ENCODE results near the gene AP2A1.

Gene AP2A1

GRCh38 chr19:49829721-49830120 is 62.9 kb downstream of the AP2A1 start:
- Histone ChIP-seq H3K4me1 (ENCODE audit: low read length) (no peaks in the 10 kb centered on the region), H3K4me2 (ENCODE audit: low read length) (no peak overlapping the region), H3K36me3 (replicated peaks; ENCODE audit: low read depth, low read length) (peaks cover 40% of the 10 kb centered on the region), H3K4me3 (ENCODE audit: low read length) (no peak overlapping the region), H3K79me2 (ENCODE audit: low read length) (peaks cover 20% of the 10 kb centered on the region; the same call in 1 of the 2 replicates), H2AFZ (ENCODE audit: low read depth, low read length) (no peak overlapping the region), H3K27ac (ENCODE audit: low read length) (no peak overlapping the region), H3K27me3 (ENCODE audit: low read depth, low read length) (no peaks in the 10 kb centered on the region), H3K9me3 (ENCODE audit: insufficient read depth, low read length) (no peaks in the 10 kb centered on the region), H4K20me1 (ENCODE audit: insufficient read depth, low read length) (peaks cover 29% of the 10 kb centered on the region), H3K9ac (ENCODE audit: low read length) (no peak overlapping the region)
- TF ChIP-seq CTCF (IDR thresholded peaks at IDR 0.05; ENCODE audit: low read depth, low read length) (no peak), EZH2phosphoT487 (IDR thresholded peaks at IDR 0.05; ENCODE audit: low read depth) (no peak)

- Histone ChIP-seq H3K27me3 (ENCODE audit: low read depth, low read length) (no peaks in the 10 kb centered on the region), H3K36me3 (replicated peaks; ENCODE audit: low read depth, low read length) (peaks cover 44% of the 10 kb centered on the region), H3K79me2 (ENCODE audit: low read length) (peaks cover 11% of the 10 kb centered on the region; the same call in 1 of the 2 replicates), H3K9me3 (ENCODE audit: insufficient read depth, low read length) (no peaks in the 10 kb centered on the region), H3K27ac (ENCODE audit: low read length) (no peak overlapping the region), H3K4me1 (ENCODE audit: low read length) (no peaks in the 10 kb centered on the region), H3K9ac (ENCODE audit: low read length) (no peak overlapping the region), H4K20me1 (ENCODE audit: insufficient read depth, low read length) (peaks cover 26% of the 10 kb centered on the region), H3K4me2 (ENCODE audit: low read length) (no peak overlapping the region), H2AFZ (ENCODE audit: low read depth, low read length) (no peak overlapping the region), H3K4me3 (ENCODE audit: low read length) (no peak overlapping the region)
- TF ChIP-seq EZH2phosphoT487 (IDR thresholded peaks at IDR 0.05; ENCODE audit: low read depth): no peak
- TF ChIP-seq CTCF (IDR thresholded peaks at IDR 0.05; ENCODE audit: low read depth, low read length): no peak
Observed at GRCh38 chr19:49830766-49831165, 64.0 kb downstream of the AP2A1 start.

GRCh38 chr19:49831592-49831991 is 64.8 kb downstream of the AP2A1 start:
- H3K9ac ChIP-seq (ENCODE audit: low read length): no peak overlapping the region
- H3K4me3 ChIP-seq (ENCODE audit: low read length): no peak overlapping the region
- H3K27ac ChIP-seq (ENCODE audit: low read length): no peak overlapping the region
- TF ChIP-seq EZH2phosphoT487 (IDR thresholded peaks at IDR 0.05; ENCODE audit: low read depth): no peak
- TF ChIP-seq CTCF (IDR thresholded peaks at IDR 0.05; ENCODE audit: low read depth, low read length): no peak
- no peaks in the 10 kb centered on the region for H3K4me1 ChIP-seq (ENCODE audit: low read length)
- H3K36me3 ChIP-seq (replicated peaks; ENCODE audit: low read depth, low read length): peaks cover 51% of the 10 kb centered on the region
- peaks cover 23% of the 10 kb centered on the region for H4K20me1 ChIP-seq (ENCODE audit: insufficient read depth, low read length)
- H3K9me3 ChIP-seq (ENCODE audit: insufficient read depth, low read length): no peaks in the 10 kb centered on the region
- H3K27me3 ChIP-seq (ENCODE audit: low read depth, low read length): no peaks in the 10 kb centered on the region
- no peak overlapping the region for H3K4me2 ChIP-seq (ENCODE audit: low read length)
- no peak overlapping the region for H2AFZ ChIP-seq (ENCODE audit: low read depth, low read length)
- H3K79me2 ChIP-seq (ENCODE audit: low read length): peaks cover 7% of the 10 kb centered on the region; the same call in 1 of the 2 replicates

DNA sequence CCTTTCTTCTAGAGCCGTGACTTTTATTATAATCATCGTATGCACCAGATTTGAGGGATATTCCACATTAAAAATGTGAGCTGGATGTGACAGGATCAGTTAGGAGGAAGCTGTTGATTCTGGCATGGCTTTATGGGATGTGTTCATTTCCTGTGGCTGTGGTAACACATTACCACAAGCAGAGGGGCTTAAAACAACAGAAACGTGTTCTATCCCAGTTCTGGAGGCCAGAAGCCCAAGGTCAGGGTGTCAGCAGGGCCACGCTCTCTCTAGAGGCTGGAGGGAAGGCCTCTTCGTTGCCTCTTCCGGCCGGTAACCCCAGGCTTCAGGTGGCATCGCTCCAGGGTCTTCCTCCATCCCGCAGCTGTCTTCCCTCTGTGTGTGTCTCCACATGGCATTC is 65.8 kb downstream of the AP2A1 start:
- Histone ChIP-seq H3K4me3 (ENCODE audit: low read length) (no peak overlapping the region), H2AFZ (ENCODE audit: low read depth, low read length) (no peak overlapping the region), H3K4me1 (ENCODE audit: low read length) (no peaks in the 10 kb centered on the region), H4K20me1 (ENCODE audit: insufficient read depth, low read length) (peaks cover 17% of the 10 kb centered on the region), H3K36me3 (replicated peaks; ENCODE audit: low read depth, low read length) (peaks cover 60% of the 10 kb centered on the region), H3K9me3 (ENCODE audit: insufficient read depth, low read length) (no peaks in the 10 kb centered on the region), H3K27me3 (ENCODE audit: low read depth, low read length) (no peaks in the 10 kb centered on the region), H3K79me2 (ENCODE audit: low read length) (no peaks in the 10 kb centered on the region; the same call in 1 of the 2 replicates), H3K27ac (ENCODE audit: low read length) (no peak overlapping the region), H3K9ac (ENCODE audit: low read length) (no peak overlapping the region), H3K4me2 (ENCODE audit: low read length) (no peak overlapping the region)
- no peak for TF ChIP-seq CTCF (IDR thresholded peaks at IDR 0.05; ENCODE audit: low read depth, low read length)
- no peak for TF ChIP-seq EZH2phosphoT487 (IDR thresholded peaks at IDR 0.05; ENCODE audit: low read depth)
